ENCODE measurements around the gene LTK. TPM values are rescaled to one million over a fixed set of nuclear protein-coding genes. Genes with fewer than 3 reads are reported as not detected.

The LTK gene
- total and polyA plus RNA-seq, 2 donors (not counting 1 experiment from before 2014, with no cell fraction given) = 4.4 to 9.7 TPM

- POLR2A ChIA-PET = no interaction called here
- Histone ChIP-seq H3K9ac (ENCODE audit: low read length) (no peak overlapping the region), H3K27me3 (replicated peaks in 1 of 4; ENCODE audit: control extremely low read depth in 1 of 4, control insufficient read depth in 3 of 4, insufficient read depth in 4 of 4, low read length in 3 of 4) (no peaks in the 10 kb centered on the region), H3K79me2 (ENCODE audit: control insufficient read depth, insufficient read depth, low read length) (no peaks in the 10 kb centered on the region), H4K20me1 (ENCODE audit: control insufficient read depth, insufficient read depth, low read length, poor library complexity, severe bottlenecking) (peaks cover 8% of the 10 kb centered on the region), H3K4me2 (replicated peaks; ENCODE audit: low read depth, low read length, poor library complexity, severe bottlenecking) (no peak overlapping the region), H3K9me3 (ENCODE audit: control extremely low read depth in 1 of 3, control insufficient read depth in 2 of 3, insufficient read depth in 1 of 3, low read length in 2 of 3) (no peaks in the 10 kb centered on the region), H2AFZ (ENCODE audit: insufficient read depth, low read depth, low read length, poor library complexity, severe bottlenecking) (no peak overlapping the region), H3K4me3 (ENCODE audit: control extremely low read depth in 1 of 5, extremely low read depth in 1 of 5, insufficient read depth in 1 of 5, low read depth in 2 of 5, low read length in 4 of 5) (no peak overlapping the region), H3K4me1 (ENCODE audit: control insufficient read depth in 2 of 2, insufficient read depth in 2 of 2, low read length in 2 of 2) (no peaks in the 10 kb centered on the region), H3K27ac (ENCODE audit: low read length in 2 of 2) (no peak overlapping the region), H3K36me3 (replicated peaks in 1 of 2; ENCODE audit: control extremely low read depth in 1 of 2, control insufficient read depth in 1 of 2, extremely low read depth in 1 of 2, insufficient read depth in 2 of 2, low read length in 1 of 2) (peaks cover 1 to 44% of the 10 kb centered on the region in 2 experiments)
- 93% methylated on average over 9 of the region's 9 CpGs for WGBS (ENCODE audit: insufficient coverage)
- no peak overlapping the region for H3K4me3 Mint-ChIP-seq
- H3K27me3 Mint-ChIP-seq = no peaks in the 10 kb centered on the region
- intact Hi-C loops (cut with micrococcal nuclease) = loop anchor here (1.0 to 5.0 kb wide), 4 partner anchors 42 to 563 kb away; no protein-coding TSS in a partner anchor
- peaks cover 5% of the 10 kb centered on the region for H3K4me1 Mint-ChIP-seq
- no peak overlapping the region for H3K27ac Mint-ChIP-seq
- TF ChIP-seq EZH2 (IDR thresholded peaks at IDR 0.05; ENCODE audit: borderline replicate concordance, insufficient read depth, low read depth, low read length, poor library complexity, severe bottlenecking) (no peak), CTCF (IDR thresholded peaks at IDR 0.05) (no peak)
- no peaks in the 10 kb centered on the region for H3K9me3 Mint-ChIP-seq (ENCODE audit: insufficient read depth)
- CTCF ChIA-PET = interaction anchor here (0.6 to 4.0 kb wide), 29 partner anchors 10 to 570 kb away, joined by 3 to 36 read pairs (median 5); partner anchors contain the start of genes LTK, MAPKBP1, MGA and VPS18
- ATAC-seq (ENCODE audit: low read depth) = no peak
- no peak for DNase-seq
These were observed 48.6 kb downstream of the LTK start for GRCh38 chr15:41464889-41465580.

- Histone ChIP-seq H3K4me1 (ENCODE audit: control insufficient read depth in 2 of 2, insufficient read depth in 2 of 2, low read length in 2 of 2) (no peaks in the 10 kb centered on the region), H3K79me2 (ENCODE audit: control insufficient read depth, insufficient read depth, low read length) (no peaks in the 10 kb centered on the region), H3K9me3 (ENCODE audit: control extremely low read depth in 1 of 3, control insufficient read depth in 2 of 3, insufficient read depth in 1 of 3, low read length in 2 of 3) (no peaks in the 10 kb centered on the region), H3K4me3 (ENCODE audit: control extremely low read depth in 1 of 5, extremely low read depth in 1 of 5, insufficient read depth in 1 of 5, low read depth in 2 of 5, low read length in 4 of 5) (no peak overlapping the region), H3K9ac (ENCODE audit: low read length) (no peak overlapping the region), H3K27ac (ENCODE audit: low read length in 2 of 2) (no peak overlapping the region), H4K20me1 (ENCODE audit: control insufficient read depth, insufficient read depth, low read length, poor library complexity, severe bottlenecking) (peaks cover 8% of the 10 kb centered on the region), H3K27me3 (replicated peaks in 1 of 4; ENCODE audit: control extremely low read depth in 1 of 4, control insufficient read depth in 3 of 4, insufficient read depth in 4 of 4, low read length in 3 of 4) (no peaks in the 10 kb centered on the region), H3K4me2 (replicated peaks; ENCODE audit: low read depth, low read length, poor library complexity, severe bottlenecking) (no peak overlapping the region), H3K36me3 (replicated peaks in 1 of 2; ENCODE audit: control extremely low read depth in 1 of 2, control insufficient read depth in 1 of 2, extremely low read depth in 1 of 2, insufficient read depth in 2 of 2, low read length in 1 of 2) (peaks cover 10 to 43% of the 10 kb centered on the region in 2 experiments), H2AFZ (ENCODE audit: insufficient read depth, low read depth, low read length, poor library complexity, severe bottlenecking) (no peak overlapping the region)
- Mint-ChIP-seq H3K4me3 (no peak overlapping the region), H3K4me1 (peaks cover 5% of the 10 kb centered on the region), H3K27me3 (no peaks in the 10 kb centered on the region), H3K27ac (no peak overlapping the region), H3K9me3 (ENCODE audit: insufficient read depth) (no peaks in the 10 kb centered on the region)
- intact Hi-C loops (cut with micrococcal nuclease) = no loop called here
- TF ChIP-seq EZH2 (IDR thresholded peaks at IDR 0.05; ENCODE audit: borderline replicate concordance, insufficient read depth, low read depth, low read length, poor library complexity, severe bottlenecking) (no peak), CTCF (IDR thresholded peaks at IDR 0.05) (no peak)
- DNase-seq (no peak), ATAC-seq (ENCODE audit: low read depth) (no peak)
- 100% methylated on average over 1 of the region's 4 CpGs for WGBS (ENCODE audit: insufficient coverage)
- CTCF ChIA-PET = interaction anchor here (1.2 kb wide), 1 partner anchor 141 kb away, joined by 4 read pairs; no protein-coding TSS in a partner anchor
- POLR2A ChIA-PET = no interaction called here
These were observed 51.4 kb downstream of the LTK start for GRCh38 chr15:41462084-41462795.

Data from B cell (primary cell).